ENCODE data around the gene NOTUM.
A peak's percentile ranks its signal among the peaks of the same experiment; 100 is the strongest.

NOTUM gene

DNA sequence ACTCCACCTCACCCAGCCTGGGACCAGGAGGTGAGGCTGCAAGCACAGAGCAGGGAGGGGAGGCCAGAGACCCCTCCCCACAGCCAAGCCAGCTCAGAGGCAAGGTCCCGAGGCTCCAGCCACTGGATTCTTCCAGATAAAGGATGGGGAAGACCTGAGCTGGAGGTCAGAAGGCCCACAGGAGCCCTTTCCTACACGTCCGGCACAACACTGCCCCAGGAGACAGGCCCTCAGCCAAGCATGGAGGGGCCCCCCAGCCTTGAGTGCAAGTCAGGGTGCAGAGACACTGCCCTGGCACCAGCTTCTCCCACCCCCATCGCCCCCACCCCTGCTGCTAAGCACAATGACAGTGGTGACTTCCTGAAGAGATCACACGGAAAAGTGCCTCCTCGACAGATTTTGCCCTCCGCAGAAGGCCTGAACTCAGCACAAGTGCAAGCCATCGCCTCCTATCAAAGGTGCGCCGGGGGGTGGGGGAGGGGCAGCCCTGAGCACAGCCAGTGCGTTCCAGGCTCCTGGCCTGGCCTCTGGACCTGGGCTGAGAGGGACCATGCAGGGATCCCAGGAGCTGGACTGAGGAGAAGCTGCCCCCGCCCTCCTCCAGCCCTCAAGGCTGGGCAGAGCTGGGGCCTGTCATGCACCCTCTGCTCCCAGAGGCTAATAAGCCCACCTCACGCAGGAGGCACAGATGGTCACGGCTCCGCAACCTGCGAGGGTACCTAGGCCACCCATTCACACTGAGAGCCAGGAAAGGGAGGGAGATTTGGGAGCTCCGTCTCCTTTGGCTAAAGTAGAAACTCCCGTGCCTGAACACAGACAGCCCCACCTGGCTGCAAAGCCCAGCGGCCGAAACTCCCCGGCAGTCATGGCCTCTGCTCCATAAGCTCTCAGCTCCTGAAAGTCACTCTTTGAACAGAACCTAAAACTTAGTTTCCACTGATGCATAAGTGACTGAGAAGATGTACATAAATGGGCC, 36.1 kb downstream of the NOTUM start:
- TF ChIP-seq, protein P1, sequence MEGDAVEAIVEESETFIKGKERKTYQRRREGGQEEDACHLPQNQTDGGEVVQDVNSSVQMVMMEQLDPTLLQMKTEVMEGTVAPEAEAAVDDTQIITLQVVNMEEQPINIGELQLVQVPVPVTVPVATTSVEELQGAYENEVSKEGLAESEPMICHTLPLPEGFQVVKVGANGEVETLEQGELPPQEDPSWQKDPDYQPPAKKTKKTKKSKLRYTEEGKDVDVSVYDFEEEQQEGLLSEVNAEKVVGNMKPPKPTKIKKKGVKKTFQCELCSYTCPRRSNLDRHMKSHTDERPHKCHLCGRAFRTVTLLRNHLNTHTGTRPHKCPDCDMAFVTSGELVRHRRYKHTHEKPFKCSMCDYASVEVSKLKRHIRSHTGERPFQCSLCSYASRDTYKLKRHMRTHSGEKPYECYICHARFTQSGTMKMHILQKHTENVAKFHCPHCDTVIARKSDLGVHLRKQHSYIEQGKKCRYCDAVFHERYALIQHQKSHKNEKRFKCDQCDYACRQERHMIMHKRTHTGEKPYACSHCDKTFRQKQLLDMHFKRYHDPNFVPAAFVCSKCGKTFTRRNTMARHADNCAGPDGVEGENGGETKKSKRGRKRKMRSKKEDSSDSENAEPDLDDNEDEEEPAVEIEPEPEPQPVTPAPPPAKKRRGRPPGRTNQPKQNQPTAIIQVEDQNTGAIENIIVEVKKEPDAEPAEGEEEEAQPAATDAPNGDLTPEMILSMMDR (conservative IDR thresholded peaks at IDR 0.05; ENCODE audit: control insufficient read depth, insufficient read depth, low read depth, low read length), result no peak
- no peak overlapping the region for H3K4me3 ChIP-seq (ENCODE audit: control insufficient read depth, low read depth, low read length)
- DNase-seq (ENCODE audit: low read depth), result no peak

DNA sequence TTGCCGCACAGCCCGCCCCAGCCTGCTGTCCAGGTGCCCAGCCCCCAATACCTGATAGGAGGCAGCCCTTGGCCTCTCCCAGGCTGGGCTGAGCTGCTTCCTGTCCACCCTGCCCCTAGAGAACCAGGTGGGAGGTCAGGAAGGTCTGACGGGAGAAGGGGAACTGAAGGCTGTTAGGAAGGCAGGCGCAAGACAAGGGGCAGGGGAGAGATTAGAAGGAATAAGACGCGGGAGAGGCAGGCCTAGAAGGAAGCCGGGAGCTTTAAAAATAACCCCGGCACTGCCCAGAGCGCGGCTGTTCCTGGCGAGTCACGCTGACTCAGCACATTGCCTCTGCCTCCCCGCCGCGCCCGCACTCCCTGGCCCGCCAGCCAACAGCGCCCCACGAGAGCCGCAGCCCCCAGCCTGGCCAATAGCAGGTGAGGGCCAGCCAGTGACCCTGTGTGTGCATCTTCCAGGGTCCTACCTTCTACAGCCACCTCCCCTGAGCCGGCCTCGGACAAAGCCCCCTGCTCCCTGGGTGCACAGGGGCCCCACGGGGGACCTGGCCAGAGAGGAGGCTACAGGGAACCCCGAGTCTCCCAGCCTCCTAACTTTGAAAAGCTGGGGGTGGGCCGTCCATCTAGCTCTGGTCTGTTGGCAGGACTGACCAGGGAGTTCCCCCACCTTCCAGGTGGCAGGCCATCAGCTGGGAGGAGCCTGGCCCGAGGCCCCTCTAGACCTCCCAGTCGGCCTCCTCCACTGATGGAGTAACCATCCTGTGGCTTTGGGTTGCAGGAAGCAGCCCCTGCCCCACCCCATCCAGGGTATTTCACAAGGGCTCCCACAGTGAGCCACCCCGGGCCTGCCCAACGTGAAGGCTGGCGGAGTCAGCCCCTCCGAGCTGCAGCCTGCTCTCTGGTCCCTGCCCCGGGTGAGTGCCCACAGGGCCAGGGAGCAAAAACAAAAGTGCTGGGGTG, 37.4 kb downstream of the NOTUM start:
- peak; percentile 77 for DNase-seq (ENCODE audit: low read depth)
- TF ChIP-seq, protein P1 (conservative IDR thresholded peaks at IDR 0.05; ENCODE audit: control insufficient read depth, insufficient read depth, low read depth, low read length), result no peak
- H3K4me3 ChIP-seq (ENCODE audit: control insufficient read depth, low read depth, low read length), result peak overlapping the region; percentile 31

DNA sequence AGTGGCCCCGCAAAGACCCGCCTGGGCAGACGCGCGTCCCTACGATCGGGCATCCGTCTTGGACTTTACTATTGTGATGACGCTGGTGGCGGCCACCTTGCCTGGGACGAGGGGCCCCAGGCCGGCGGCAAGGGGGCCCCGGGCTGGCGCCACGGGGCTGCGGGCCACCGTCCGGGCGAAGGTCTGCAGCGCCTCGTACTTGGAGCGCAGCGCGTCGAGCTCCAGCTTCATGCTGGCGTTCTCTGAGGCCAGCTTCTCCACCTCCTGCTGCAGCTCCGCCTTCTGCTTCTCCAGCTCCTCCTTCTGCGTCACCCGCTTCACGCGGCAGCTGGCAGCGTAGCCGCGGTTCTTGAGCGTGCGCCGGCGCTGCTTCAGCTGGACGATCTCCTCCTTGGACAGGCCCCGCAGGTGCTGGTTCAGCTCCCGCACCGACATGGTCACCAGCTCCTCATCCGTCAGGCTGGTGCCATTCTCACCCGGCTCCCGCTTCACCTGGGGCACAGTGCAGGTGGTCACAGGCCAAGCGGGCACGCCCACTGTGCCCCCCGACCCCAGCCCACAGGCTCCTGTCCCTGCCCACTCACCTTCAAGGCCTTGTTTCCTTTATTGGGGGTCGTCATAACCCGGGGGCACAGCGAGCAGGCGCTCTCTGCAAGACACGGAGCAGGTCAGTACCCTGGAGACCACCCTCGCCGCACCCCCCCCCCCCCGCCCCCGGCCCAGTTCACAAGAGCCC, 38.3 kb downstream of the NOTUM start:
- TF ChIP-seq, protein P1 (conservative IDR thresholded peaks at IDR 0.05; ENCODE audit: control insufficient read depth, insufficient read depth, low read depth, low read length), result no peak
- H3K4me3 ChIP-seq (ENCODE audit: control insufficient read depth, low read depth, low read length), result no peak overlapping the region
- no peak for DNase-seq (ENCODE audit: low read depth)

DNA sequence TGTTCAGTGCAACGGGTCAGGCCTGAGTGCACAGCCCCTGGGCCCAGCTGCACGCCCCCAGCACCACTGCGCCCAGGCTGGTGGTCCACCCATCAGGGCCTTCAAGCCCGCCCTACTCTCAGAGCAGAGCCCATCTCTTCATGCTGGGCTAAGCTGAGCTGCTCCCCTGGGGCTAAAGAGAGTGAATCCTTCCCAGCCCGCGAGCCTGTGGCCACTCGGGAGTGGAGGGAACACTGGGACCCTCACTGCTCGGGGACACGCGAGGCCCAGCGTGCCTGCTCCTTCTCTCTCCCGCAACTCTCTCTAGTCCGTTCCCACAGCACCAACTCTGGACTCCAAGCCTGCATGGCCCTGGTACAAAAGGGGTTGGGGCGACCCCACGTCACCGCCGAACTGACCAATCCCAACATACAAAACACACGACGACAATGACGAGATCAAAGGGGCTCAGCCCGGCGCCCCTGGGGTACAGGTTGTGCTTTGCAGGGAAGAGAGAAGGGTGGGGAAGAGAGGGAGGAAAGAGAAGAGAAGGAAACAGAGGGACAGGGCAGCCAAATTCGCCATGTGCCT, 38.9 kb downstream of the NOTUM start:
- H3K4me3 ChIP-seq (ENCODE audit: control insufficient read depth, low read depth, low read length), result no peak overlapping the region
- no peak for DNase-seq (ENCODE audit: low read depth)
- TF ChIP-seq, protein P1 (conservative IDR thresholded peaks at IDR 0.05; ENCODE audit: control insufficient read depth, insufficient read depth, low read depth, low read length), result no peak

DNA sequence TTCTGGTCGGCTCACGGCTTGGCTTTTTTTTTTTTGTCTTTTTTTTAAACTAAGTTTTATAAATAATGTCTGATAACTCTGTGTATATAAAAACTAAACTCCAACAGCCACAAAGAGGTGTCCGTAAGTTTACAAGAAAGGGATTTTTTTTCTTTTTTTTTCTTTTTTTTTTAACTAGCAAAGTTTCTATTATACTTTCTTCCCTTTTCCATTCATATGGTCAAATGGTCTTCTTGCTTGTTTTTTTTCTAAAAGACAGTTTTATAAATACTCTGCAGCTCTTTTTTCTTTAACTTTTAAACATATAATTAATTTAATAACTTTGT, 39.5 kb downstream of the NOTUM start:
- no peak for DNase-seq (ENCODE audit: low read depth)
- TF ChIP-seq, protein P1 (conservative IDR thresholded peaks at IDR 0.05; ENCODE audit: control insufficient read depth, insufficient read depth, low read depth, low read length), result no peak
- H3K4me3 ChIP-seq (ENCODE audit: control insufficient read depth, low read depth, low read length), result no peak overlapping the region

Measured in fibroblast of mammary gland (primary cell).